ENCODE results near the gene FIGNL2.
"Not testable (repeated sequence)": the region's sequence is repeated elsewhere in the genome, so short reads cannot be mapped to it uniquely, and the experiment has no call there.

FIGNL2 gene

GRCh38 chr12:51838762-51839161 is 9.8 kb downstream of the FIGNL2 start:
- no peak for TF ChIP-seq POLR2A (IDR thresholded peaks at IDR 0.05; ENCODE audit: low read length)
- TF ChIP-seq GATA1 (IDR thresholded peaks at IDR 0.05; ENCODE audit: low read depth, low read length), result no peak

GRCh38 chr12:51838036-51838435 is 10.5 kb downstream of the FIGNL2 start:
- no peak for DNase-seq
- TF ChIP-seq POLR2A (IDR thresholded peaks at IDR 0.05; ENCODE audit: low read length) (no peak), GATA1 (IDR thresholded peaks at IDR 0.05; ENCODE audit: low read depth, low read length) (no peak)

More at GRCh38 chr12:51838762-51839161, 9.8 kb downstream of the FIGNL2 start:
- DNase-seq, result no peak

- no peak for DNase-seq
- TF ChIP-seq POLR2A (IDR thresholded peaks at IDR 0.05; ENCODE audit: low read length), result no peak
- no peak for TF ChIP-seq GATA1 (IDR thresholded peaks at IDR 0.05; ENCODE audit: low read depth, low read length)
Observed at GRCh38 chr12:51837286-51837685, 11.2 kb downstream of the FIGNL2 start.

DNA sequence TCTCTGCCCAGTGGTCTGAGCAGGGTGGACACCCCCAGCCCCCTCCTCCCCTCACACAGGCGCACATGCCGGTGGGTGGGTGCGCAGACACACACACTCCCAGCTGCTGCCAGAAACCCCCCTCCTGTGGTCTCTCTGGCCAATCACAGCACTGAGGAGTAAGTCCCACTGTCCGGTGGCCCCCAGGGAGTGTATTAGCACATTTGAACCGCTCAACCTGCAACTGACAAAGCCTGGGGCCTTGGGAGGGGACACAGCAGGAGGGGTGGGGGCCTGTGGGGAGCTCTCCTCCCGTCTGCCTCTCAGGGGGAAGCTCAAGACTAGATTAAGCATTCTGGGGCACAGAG is 11.7 kb downstream of the FIGNL2 start:
- no peak for DNase-seq
- TF ChIP-seq GATA1 (IDR thresholded peaks at IDR 0.05; ENCODE audit: low read depth, low read length) (no peak), POLR2A (IDR thresholded peaks at IDR 0.05; ENCODE audit: low read length) (no peak)

DNA sequence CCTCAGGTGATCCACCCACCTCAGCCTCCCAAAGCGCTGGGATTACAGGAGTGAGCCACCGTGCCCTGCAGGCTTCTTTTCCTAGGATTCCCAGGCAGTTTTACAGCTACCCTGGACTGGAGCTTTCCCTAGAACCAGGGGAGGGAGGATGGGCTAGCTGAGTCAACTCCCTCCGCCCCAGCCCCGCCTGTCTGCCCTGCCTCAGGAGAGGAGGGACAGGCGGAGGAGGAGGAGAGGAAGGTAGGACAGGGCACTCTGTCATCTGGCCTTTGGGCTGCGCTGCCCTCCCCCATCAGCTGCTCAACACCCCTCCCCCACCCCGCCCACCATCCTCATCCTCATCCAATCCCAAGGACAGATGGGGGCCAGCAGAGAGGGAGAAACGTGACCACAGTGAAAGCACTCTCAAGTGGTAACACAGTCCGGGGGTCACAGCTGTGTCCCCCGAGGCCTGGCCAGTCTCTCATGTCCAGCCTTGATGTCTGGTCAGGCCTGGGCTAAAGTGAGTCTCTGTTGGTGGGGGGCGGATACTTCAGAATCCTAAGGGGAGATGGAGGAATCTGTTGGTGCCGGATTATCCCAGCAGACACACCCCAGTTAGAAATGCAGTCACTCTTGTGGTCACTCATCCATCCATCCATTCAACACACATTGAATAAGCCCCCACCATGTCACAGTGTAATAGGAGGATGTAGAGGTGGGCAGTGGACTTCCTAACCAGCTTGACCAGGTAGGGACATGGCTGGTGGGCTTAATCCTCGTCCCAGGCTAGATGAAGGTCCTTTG is 12.3 kb downstream of the FIGNL2 start:
- DNase-seq, result no peak
- TF ChIP-seq POLR2A (IDR thresholded peaks at IDR 0.05; ENCODE audit: low read length) (no peak), GATA1 (IDR thresholded peaks at IDR 0.05; ENCODE audit: low read depth, low read length) (no peak)

DNA sequence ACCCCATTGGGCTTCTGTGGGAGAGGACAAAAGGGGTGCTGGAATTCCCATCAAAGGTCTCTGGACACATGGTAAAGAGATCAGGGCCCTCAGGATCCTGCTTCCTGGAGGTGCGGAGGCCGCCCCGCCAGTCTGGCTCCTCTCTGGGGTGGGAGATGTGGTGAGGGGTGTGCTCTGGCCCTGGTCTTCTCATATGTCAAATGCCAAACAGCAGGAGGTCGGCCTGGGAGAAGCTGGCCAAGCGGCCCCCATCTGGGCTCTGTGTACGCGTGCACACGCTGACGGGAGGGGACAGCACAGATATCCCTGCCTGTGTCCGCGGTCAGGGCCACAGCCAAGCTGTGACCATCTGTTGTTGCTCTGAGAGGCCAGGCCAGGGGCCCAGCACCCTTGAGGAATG is 14.1 kb downstream of the FIGNL2 start:
- TF ChIP-seq GATA1 (IDR thresholded peaks at IDR 0.05; ENCODE audit: low read depth, low read length) (no peak), POLR2A (IDR thresholded peaks at IDR 0.05; ENCODE audit: low read length) (no peak)
- no peak for DNase-seq

DNA sequence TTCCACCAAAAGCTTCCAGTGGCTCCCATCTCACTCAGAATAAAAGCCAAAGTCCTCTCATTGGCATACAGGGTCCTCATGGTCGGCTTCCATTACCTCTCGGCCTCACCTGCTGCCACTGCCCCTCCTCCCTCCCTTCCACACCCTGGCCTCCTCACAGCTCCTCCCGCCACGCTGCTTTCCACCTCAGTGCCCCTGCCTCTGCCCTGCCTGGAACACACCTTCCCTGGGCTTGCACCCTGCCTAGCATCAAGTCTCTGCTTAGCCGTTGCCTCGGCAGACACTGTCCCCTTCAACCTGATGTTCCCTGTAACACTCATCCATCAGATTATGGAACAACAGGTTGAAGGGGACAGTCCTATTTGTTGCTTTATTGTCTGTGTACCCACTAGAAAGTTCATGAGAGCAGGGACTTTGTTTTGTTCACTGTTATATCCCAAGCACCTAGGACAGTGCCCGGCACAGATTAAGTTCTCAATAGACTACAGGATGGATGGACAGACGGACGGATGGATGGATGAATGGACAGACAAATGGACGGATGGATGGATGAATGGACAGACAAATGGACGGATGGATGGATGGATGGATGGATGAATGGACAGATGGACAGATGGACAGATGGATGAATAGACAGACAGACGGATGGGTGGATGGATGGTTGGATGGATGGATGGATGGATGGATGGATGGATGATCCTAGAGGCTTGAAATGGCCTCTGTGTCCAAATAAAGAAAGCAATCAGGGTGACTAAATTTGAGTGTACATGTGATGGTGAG is 14.9 kb downstream of the FIGNL2 start:
- no peak for TF ChIP-seq GATA1 (IDR thresholded peaks at IDR 0.05; ENCODE audit: low read depth, low read length)
- TF ChIP-seq POLR2A (IDR thresholded peaks at IDR 0.05; ENCODE audit: low read length), result no peak
- DNase-seq, result no peak

- no peak for DNase-seq
- no peak for TF ChIP-seq POLR2A (IDR thresholded peaks at IDR 0.05; ENCODE audit: low read length)
- TF ChIP-seq GATA1 (IDR thresholded peaks at IDR 0.05; ENCODE audit: low read depth, low read length), result no peak
Observed at GRCh38 chr12:51832354-51833107, 16.0 kb downstream of the FIGNL2 start.

GRCh38 chr12:51831817-51832216 is 16.7 kb downstream of the FIGNL2 start:
- not testable (repeated sequence) for DNase-seq

DNA sequence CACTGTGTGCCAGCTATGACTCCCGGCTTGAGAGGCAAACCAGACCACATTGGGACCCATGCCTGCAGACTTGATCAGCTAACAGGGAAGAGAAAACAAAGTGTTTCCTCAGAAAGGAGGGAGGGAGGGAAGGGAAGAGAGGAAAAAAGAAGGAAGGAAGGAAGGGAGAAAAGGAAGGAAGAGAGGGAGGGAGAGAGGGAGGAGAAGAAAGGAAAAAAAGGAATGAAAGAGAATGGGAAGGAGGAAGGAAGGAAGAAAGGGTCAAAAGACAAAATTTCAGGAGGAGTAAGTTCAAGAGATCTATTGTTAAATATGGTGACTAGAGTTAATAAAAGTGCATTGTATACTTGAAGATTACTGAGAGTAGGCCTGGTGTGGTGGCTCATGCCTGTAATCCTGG is 18.9 kb downstream of the FIGNL2 start:
- no peak for DNase-seq
- no peak for TF ChIP-seq POLR2A (IDR thresholded peaks at IDR 0.05; ENCODE audit: low read length)
- TF ChIP-seq GATA1 (IDR thresholded peaks at IDR 0.05; ENCODE audit: low read depth, low read length), result no peak

GRCh38 chr12:51829011-51829481 is 19.5 kb downstream of the FIGNL2 start:
- DNase-seq, result no peak
- TF ChIP-seq POLR2A (IDR thresholded peaks at IDR 0.05; ENCODE audit: low read length) (no peak), GATA1 (IDR thresholded peaks at IDR 0.05; ENCODE audit: low read depth, low read length) (no peak)

DNA sequence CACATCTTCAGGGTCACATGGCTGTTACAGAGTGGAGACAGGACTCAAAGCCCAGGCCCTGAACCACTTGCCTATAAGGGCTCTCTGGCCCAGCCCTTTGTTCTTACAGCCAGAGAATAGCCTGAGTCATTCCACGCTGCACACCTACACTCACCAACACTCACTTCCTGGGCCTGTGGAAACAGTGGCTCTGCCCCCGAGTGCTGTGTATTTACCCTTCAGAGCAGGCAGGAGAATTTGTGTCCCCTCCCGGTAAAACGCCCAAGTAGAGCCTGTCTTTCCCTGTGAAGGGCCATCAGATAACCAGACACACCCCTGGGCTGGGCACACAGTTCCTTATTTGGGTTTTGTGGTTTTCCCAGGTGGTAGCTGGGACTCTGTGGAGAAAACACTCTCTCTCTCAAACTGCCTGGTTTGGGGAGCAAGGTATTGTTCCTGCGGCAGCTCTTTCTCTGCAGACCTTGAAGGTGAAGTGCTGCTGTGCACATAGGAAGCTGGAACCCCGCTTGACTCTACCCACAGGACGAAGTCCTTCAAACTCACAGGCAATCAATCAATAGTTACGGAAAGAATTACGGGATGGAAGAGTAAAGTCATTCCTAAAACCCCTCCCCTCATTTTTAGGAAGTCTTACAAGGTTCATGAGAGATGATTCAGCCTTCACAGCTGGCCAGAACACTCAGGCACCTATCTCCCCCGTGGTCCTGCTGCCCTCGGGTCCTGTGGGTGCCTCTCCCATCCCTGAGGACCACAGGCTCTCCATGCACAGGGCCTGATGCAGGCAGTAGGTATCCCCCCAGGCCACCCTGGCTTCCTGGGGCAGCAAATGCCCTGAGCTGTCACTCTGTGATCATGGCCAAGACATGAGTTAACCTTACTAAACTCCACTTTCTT is 20.3 kb downstream of the FIGNL2 start:
- DNase-seq, result no peak
- TF ChIP-seq POLR2A (IDR thresholded peaks at IDR 0.05; ENCODE audit: low read length) (no peak), GATA1 (IDR thresholded peaks at IDR 0.05; ENCODE audit: low read depth, low read length) (no peak)

GRCh38 chr12:51826881-51827280 is 21.6 kb downstream of the FIGNL2 start:
- no peak for DNase-seq
- TF ChIP-seq POLR2A (IDR thresholded peaks at IDR 0.05; ENCODE audit: low read length) (no peak), GATA1 (IDR thresholded peaks at IDR 0.05; ENCODE audit: low read depth, low read length) (no peak)

Data from erythroblast (primary cell).